GM12878 (cell line): ENCODE data around the gene ENTREP1.

ENCODE experiments used
- SP1 ChIP-seq: IDR thresholded peaks from one replicate; pipeline ENCODE4 v1.6.1; 2011; ENCODE audit warnings: low read depth, low read length
- TCF7 ChIP-seq: IDR thresholded peaks from 2 replicates; pipeline ENCODE4 v1.6.1; 2014; ENCODE audit warnings: antibody characterized with exemption, borderline replicate concordance
- TF ChIP-seq, protein P1 (sequence below): fragments of 450-650 bp; IDR thresholded peaks from 2 replicates; pipeline ENCODE4 v1.6.1; 2018; ENCODE audit warnings: mild to moderate bottlenecking, low read depth, moderate library complexity; ENCODE audit not compliant: partially characterized antibody
- TF ChIP-seq, protein P2 (sequence below): fragments of 450-650 bp; formaldehyde crosslinking; IDR thresholded peaks from 2 replicates; pipeline ENCODE4 v1.4.0; 2022; ENCODE audit warnings: mild to moderate bottlenecking, moderate library complexity

DNA sequence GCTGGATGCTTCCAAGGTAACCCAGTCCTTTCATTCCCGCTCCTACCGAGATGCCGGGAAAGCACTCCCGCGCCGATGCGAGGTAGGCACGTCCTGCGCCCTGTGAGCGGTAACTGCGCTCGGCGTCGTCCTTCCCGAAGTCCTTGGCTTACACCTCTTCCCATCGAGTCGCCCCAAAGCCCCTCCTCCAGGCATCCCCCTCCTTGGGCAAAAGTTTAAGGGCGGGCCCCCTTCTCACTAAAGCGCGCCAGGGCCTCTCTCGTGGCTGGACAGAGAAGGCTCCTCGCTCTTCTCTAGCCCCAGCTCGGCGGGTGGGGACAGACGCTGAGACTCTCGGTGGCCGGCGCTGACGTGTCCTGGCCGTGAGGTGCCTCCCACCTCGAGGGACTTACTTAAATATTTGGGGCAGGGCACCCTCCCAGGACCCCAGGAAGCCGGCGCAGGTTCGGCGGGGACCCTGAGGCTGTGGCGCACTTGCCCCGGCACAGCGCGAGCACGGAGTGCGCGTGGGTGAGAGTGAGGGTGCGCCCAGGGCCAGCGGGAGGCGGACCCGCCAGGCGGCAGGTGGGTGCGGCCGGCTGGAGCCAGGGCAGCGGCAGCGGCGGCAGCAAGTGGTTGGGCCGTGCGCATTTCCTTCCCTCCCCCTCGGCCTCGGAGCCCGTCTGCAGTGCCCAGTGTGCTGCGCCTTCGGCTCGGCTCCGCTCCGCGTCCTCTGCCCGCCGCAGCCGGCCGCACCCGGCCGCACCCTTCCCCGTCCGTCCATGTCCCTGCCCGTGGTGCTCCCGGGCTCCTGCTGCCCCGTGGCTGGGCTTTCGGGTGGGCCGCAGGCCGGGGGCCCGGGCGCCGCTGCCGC lies at the start of gene ENTREP1:
- TF ChIP-seq, protein P1, sequence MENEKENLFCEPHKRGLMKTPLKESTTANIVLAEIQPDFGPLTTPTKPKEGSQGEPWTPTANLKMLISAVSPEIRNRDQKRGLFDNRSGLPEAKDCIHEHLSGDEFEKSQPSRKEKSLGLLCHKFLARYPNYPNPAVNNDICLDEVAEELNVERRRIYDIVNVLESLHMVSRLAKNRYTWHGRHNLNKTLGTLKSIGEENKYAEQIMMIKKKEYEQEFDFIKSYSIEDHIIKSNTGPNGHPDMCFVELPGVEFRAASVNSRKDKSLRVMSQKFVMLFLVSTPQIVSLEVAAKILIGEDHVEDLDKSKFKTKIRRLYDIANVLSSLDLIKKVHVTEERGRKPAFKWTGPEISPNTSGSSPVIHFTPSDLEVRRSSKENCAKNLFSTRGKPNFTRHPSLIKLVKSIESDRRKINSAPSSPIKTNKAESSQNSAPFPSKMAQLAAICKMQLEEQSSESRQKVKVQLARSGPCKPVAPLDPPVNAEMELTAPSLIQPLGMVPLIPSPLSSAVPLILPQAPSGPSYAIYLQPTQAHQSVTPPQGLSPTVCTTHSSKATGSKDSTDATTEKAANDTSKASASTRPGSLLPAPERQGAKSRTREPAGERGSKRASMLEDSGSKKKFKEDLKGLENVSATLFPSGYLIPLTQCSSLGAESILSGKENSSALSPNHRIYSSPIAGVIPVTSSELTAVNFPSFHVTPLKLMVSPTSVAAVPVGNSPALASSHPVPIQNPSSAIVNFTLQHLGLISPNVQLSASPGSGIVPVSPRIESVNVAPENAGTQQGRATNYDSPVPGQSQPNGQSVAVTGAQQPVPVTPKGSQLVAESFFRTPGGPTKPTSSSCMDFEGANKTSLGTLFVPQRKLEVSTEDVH: no peak
- no peak for TF ChIP-seq SP1
- no peak for TF ChIP-seq TCF7
- TF ChIP-seq, protein P2, sequence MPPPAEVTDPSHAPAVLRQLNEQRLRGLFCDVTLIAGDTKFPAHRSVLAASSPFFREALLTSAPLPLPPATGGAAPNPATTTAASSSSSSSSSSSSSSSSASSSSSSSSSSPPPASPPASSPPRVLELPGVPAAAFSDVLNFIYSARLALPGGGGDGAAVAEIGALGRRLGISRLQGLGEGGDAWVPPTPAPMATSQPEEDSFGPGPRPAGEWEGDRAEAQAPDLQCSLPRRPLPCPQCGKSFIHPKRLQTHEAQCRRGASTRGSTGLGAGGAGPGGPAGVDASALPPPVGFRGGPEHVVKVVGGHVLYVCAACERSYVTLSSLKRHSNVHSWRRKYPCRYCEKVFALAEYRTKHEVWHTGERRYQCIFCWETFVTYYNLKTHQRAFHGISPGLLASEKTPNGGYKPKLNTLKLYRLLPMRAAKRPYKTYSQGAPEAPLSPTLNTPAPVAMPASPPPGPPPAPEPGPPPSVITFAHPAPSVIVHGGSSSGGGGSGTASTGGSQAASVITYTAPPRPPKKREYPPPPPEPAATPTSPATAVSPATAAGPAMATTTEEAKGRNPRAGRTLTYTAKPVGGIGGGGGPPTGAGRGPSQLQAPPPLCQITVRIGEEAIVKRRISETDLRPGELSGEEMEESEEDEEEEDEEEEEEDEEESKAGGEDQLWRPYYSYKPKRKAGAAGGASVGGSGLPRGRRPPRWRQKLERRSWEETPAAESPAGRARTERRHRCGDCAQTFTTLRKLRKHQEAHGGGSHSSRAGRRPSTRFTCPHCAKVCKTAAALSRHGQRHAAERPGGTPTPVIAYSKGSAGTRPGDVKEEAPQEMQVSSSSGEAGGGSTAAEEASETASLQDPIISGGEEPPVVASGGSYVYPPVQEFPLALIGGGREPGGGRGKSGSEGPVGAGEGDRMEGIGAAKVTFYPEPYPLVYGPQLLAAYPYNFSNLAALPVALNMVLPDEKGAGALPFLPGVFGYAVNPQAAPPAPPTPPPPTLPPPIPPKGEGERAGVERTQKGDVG: no peak
